Sigmoid colon (tissue), 7 donors: ENCODE measurements around the gene EPB41L4A. TPM values are rescaled to one million over a fixed set of nuclear protein-coding genes. Genes with fewer than 3 reads are reported as not detected.

Experiments
- DNase-seq: peaks from one replicate; pipeline ENCODE4 v3.0.0-alpha.2; 2019
- H3K27ac ChIP-seq, 4 donors: fragments of 200-600 bp; sonication (generic); one replicate each; pipeline ENCODE4 v1.5.1; 2016 to 2019; ENCODE audit warnings: mild to moderate bottlenecking in 1 of 4
- H3K27me3 ChIP-seq, 3 donors: fragments of 200-600 bp; sonication (generic); one replicate each; pipeline ENCODE4 v1.5.1; 2019; ENCODE audit warnings: mild to moderate bottlenecking in 1 of 3
- H3K36me3 ChIP-seq, 4 donors: fragments of 200-600 bp; sonication (generic); one replicate each; pipeline ENCODE4 v1.5.1; 2016 to 2019
- H3K4me1 ChIP-seq, 4 donors: fragments of 200-600 bp; sonication (generic); one replicate each; pipeline ENCODE4 v1.5.1; 2017 to 2019
- H3K4me3 ChIP-seq, 4 donors: fragments of 200-600 bp; sonication (generic); one replicate each; pipeline ENCODE4 v1.5.1; 2017 to 2019; ENCODE audit warnings: mild to moderate bottlenecking in 2 of 4, moderate library complexity in 1 of 4
- H3K9me3 ChIP-seq, 4 donors: fragments of 200-600 bp in 3 of 4; sonication (generic) in 3 of 4; one replicate each; pipeline versions ENCODE4 v1.5.1 to v1.6.1; 2013 to 2019
- CTCF ChIP-seq, 4 experiments: fragments of 450-650 bp in 3 of 4; fragments of 200-600 bp in 1 of 4; IDR thresholded peaks; one replicate each; pipeline ENCODE4 v1.5.1; 2016 to 2019; ENCODE audit warnings: antibody characterized with exemption in 4 of 4, mild to moderate bottlenecking in 3 of 4, moderate library complexity in 2 of 4
- EP300 ChIP-seq, 4 donors: sonication (generic); formaldehyde crosslinking; IDR thresholded peaks; one replicate each; pipeline ENCODE4 v1.6.1; 2017; ENCODE audit warnings: antibody characterized with exemption in 4 of 4
- POLR2A ChIP-seq, 2 donors: fragments of 450-650 bp; IDR thresholded peaks; one replicate each; pipeline ENCODE4 v1.6.1; 2016; ENCODE audit warnings: antibody characterized with exemption in 2 of 2, mild to moderate bottlenecking in 2 of 2, moderate library complexity in 2 of 2
- POLR2AphosphoS5 ChIP-seq, 4 donors: sonication (generic); formaldehyde crosslinking; IDR thresholded peaks; one replicate each; pipeline ENCODE4 v1.6.1; 2017; ENCODE audit warnings: antibody characterized with exemption in 4 of 4
- WGBS, 2 donors: extraction: QIAGEN DNeasy Blood & Tissue Kit; methylation state at CpG; one replicate each; pipeline ENCODE4 v1.1.7; 2013; 5-methylcytosine and 5-hydroxymethylcytosine counted together
- intact Hi-C: fragments of 100-400 bp; cut with DNase I; formaldehyde crosslinking; loops from one replicate; pipeline ENCODE4 v1.15.1; 2023
- polyA plus RNA-seq, 3 donors: library from polyadenylated mRNA; stranded (reverse); fragments of 200-250 nt; gene quantifications; one replicate each; pipeline ENCODE4 v1.2.3, GENCODE V29; 2013
- total RNA-seq, 4 donors: library from RNA; depleted of rRNA; stranded (reverse); fragments of >200 nt; gene quantifications; one replicate each; pipeline ENCODE4 v1.1.0, GENCODE V29; 2016
- donor health status: healthy with polysubstance abuse.
- donor health status: Bipolar disorder and iron deficiency.
- donor health status: healthy.

The EPB41L4A gene
- total and polyA plus RNA-seq, 7 donors, result 3.7 to 75.3 (median 4.8) TPM

DNA sequence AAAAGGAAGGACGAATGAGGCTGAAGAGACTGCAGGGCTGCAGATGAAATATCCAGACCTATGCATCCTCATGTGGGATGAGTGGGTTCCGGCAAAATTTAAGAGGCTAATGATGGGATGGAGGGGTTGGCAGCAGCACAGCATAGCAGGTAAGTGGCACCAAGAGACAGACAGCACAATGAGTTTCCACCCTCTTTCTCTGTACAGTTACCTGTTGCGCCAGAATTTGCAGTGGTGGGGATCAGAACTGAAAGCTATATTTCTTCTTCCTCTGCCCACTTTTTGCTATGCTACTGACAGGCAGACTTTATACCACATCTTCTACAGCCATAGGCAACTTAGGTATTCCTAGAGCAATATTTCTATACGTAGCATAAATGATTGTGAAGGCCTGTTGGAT, 227.0 kb downstream of the EPB41L4A start:
- no peak overlapping the region for H3K4me3 ChIP-seq
- DNase-seq, result no peak
- intact Hi-C loops, result no loop called here
- no peak overlapping the region for H3K27ac ChIP-seq
- H3K36me3 ChIP-seq, result no peaks in the 10 kb centered on the region
- no peaks in the 10 kb centered on the region for H3K9me3 ChIP-seq
- no peaks in the 10 kb centered on the region for H3K4me1 ChIP-seq
- TF ChIP-seq POLR2AphosphoS5 (IDR thresholded peaks at IDR 0.05), result no peak
- no peak for TF ChIP-seq EP300 (IDR thresholded peaks at IDR 0.05)
- no peak for TF ChIP-seq POLR2A (IDR thresholded peaks at IDR 0.05)
- TF ChIP-seq CTCF (IDR thresholded peaks at IDR 0.05), result no peak
- 90 to 92% methylated on average over 4 of the region's 4 CpGs for WGBS, 2 donors
- H3K27me3 ChIP-seq, result no peaks in the 10 kb centered on the region

GRCh38 chr5:112189391-112189790, 229.7 kb downstream of the EPB41L4A start:
- no peak for DNase-seq
- H3K4me1 ChIP-seq, result no peaks in the 10 kb centered on the region
- H3K27me3 ChIP-seq, result no peaks in the 10 kb centered on the region
- intact Hi-C loops, result no loop called here
- no peaks in the 10 kb centered on the region for H3K36me3 ChIP-seq
- no peak overlapping the region for H3K27ac ChIP-seq
- TF ChIP-seq EP300 (IDR thresholded peaks at IDR 0.05), result no peak
- TF ChIP-seq POLR2AphosphoS5 (IDR thresholded peaks at IDR 0.05), result no peak
- no peak for TF ChIP-seq POLR2A (IDR thresholded peaks at IDR 0.05)
- no peak for TF ChIP-seq CTCF (IDR thresholded peaks at IDR 0.05)
- 62 to 70% methylated on average over 4 of the region's 4 CpGs for WGBS, 2 donors
- H3K4me3 ChIP-seq, result no peak overlapping the region
- H3K9me3 ChIP-seq, result no peaks in the 10 kb centered on the region

DNA sequence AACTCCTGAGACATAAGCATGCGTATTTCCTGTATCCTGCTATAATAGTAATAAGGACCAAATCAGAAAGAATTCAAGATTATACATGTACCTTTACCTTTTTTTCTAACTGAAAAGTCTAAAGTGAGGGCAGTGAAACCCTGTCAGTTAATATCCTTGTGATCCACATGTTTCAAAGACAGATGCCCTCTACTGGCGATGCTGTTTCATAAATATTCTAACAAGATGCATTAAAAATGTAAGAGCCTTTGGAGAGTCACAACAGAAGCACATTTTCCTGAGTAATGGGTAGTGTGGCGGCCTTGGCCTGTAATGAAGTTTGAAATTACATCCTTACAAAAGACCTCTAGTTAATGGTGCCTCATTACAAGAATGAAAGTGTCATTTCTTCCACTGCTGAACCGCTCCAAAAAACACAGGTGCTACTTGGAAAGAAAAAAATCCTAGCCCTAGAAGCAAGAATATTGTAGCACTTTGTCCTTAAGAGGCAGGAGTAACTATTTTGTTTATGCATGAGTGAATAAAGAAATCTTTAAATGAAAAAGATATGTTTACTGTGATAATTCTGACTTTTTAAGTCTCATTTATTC, 232.6 kb downstream of the EPB41L4A start:
- no peaks in the 10 kb centered on the region for H3K9me3 ChIP-seq
- H3K36me3 ChIP-seq, result no peaks in the 10 kb centered on the region
- H3K27ac ChIP-seq, result no peak overlapping the region
- DNase-seq, result no peak
- intact Hi-C loops, result no loop called here
- no peaks in the 10 kb centered on the region for H3K27me3 ChIP-seq
- no peak overlapping the region for H3K4me3 ChIP-seq
- no peaks in the 10 kb centered on the region for H3K4me1 ChIP-seq
- TF ChIP-seq POLR2A (IDR thresholded peaks at IDR 0.05) (no peak), CTCF (IDR thresholded peaks at IDR 0.05) (peak in 2 of 4 experiments; percentile 16 to 31), POLR2AphosphoS5 (IDR thresholded peaks at IDR 0.05) (no peak), EP300 (IDR thresholded peaks at IDR 0.05) (no peak)
- 63% methylated on average over 4 of the region's 4 CpGs for WGBS, 2 donors

GRCh38 chr5:112183874-112184273, 235.2 kb downstream of the EPB41L4A start:
- Histone ChIP-seq H3K36me3 (no peaks in the 10 kb centered on the region), H3K4me1 (no peaks in the 10 kb centered on the region), H3K4me3 (no peak overlapping the region), H3K27ac (no peak overlapping the region), H3K27me3 (no peaks in the 10 kb centered on the region), H3K9me3 (no peaks in the 10 kb centered on the region)
- 92 to 94% methylated on average over 8 of the region's 8 CpGs for WGBS, 2 donors
- TF ChIP-seq POLR2A (IDR thresholded peaks at IDR 0.05), result no peak
- TF ChIP-seq EP300 (IDR thresholded peaks at IDR 0.05), result no peak
- no peak for TF ChIP-seq POLR2AphosphoS5 (IDR thresholded peaks at IDR 0.05)
- no peak for TF ChIP-seq CTCF (IDR thresholded peaks at IDR 0.05)
- intact Hi-C loops, result no loop called here
- no peak for DNase-seq
